Liver (tissue), 3 donors: ENCODE results near the gene CDH20.
A peak's percentile ranks its signal among the peaks of the same experiment; 100 is the strongest.

ENCODE experiments used
- FOXA1 ChIP-seq: IDR thresholded peaks from 2 replicates; pipeline ENCODE4 v1.6.1; 2016; ENCODE audit warnings: antibody characterized with exemption
- GABPA ChIP-seq, 2 donors: IDR thresholded peaks in 1 of 2; conservative IDR thresholded peaks in 1 of 2; 2 replicates each; pipeline ENCODE4 v1.6.1; 2016; ENCODE audit warnings: antibody characterized with exemption in 2 of 2, mild to moderate bottlenecking in 1 of 2, moderate library complexity in 1 of 2
- JUND ChIP-seq, 2 donors: IDR thresholded peaks; 2 replicates each; pipeline ENCODE4 v1.6.1; 2016; ENCODE audit warnings: antibody characterized with exemption in 2 of 2
- RAD21 ChIP-seq, 2 donors: IDR thresholded peaks; 2 replicates each; pipeline ENCODE4 v1.6.1; 2016; ENCODE audit warnings: antibody characterized with exemption in 2 of 2, mild to moderate bottlenecking in 2 of 2
- REST ChIP-seq: IDR thresholded peaks from 2 replicates; pipeline ENCODE4 v1.6.1; 2016; ENCODE audit warnings: antibody characterized with exemption, mild to moderate bottlenecking
- SP1 ChIP-seq: IDR thresholded peaks from 2 replicates; pipeline ENCODE4 v1.6.1; 2018; ENCODE audit warnings: antibody characterized with exemption, mild to moderate bottlenecking
- TAF1 ChIP-seq: conservative IDR thresholded peaks from 2 replicates; pipeline ENCODE4 v1.6.1; 2016; ENCODE audit warnings: antibody characterized with exemption, mild to moderate bottlenecking
- YY1 ChIP-seq: IDR thresholded peaks from 2 replicates; pipeline ENCODE4 v1.6.1; 2016; ENCODE audit warnings: antibody characterized with exemption, mild to moderate bottlenecking
- ZBTB33 ChIP-seq: IDR thresholded peaks from 2 replicates; pipeline ENCODE4 v1.6.1; 2016; ENCODE audit warnings: antibody characterized with exemption
- TF ChIP-seq, protein P1 (sequence below): fragments of 150-350 bp; IDR thresholded peaks from 2 replicates; pipeline ENCODE4 v1.5.1; 2017; ENCODE audit warnings: improper control_type of control experiment, low read depth, low read length; ENCODE audit not compliant: missing input control
- TF ChIP-seq, protein P2 (sequence below): IDR thresholded peaks from 2 replicates; pipeline ENCODE4 v1.6.1; 2016; ENCODE audit warnings: antibody characterized with exemption
- TF ChIP-seq, protein P3 (sequence below): IDR thresholded peaks from 2 replicates; pipeline ENCODE4 v1.6.1; 2016; ENCODE audit warnings: antibody characterized with exemption
- donor health status: healthy.
- donor health status: healthy.

GRCh38 chr18:61582202-61582710, 249.0 kb downstream of the CDH20 start:
- no peak for TF ChIP-seq JUND (IDR thresholded peaks at IDR 0.05)
- TF ChIP-seq, protein P1, sequence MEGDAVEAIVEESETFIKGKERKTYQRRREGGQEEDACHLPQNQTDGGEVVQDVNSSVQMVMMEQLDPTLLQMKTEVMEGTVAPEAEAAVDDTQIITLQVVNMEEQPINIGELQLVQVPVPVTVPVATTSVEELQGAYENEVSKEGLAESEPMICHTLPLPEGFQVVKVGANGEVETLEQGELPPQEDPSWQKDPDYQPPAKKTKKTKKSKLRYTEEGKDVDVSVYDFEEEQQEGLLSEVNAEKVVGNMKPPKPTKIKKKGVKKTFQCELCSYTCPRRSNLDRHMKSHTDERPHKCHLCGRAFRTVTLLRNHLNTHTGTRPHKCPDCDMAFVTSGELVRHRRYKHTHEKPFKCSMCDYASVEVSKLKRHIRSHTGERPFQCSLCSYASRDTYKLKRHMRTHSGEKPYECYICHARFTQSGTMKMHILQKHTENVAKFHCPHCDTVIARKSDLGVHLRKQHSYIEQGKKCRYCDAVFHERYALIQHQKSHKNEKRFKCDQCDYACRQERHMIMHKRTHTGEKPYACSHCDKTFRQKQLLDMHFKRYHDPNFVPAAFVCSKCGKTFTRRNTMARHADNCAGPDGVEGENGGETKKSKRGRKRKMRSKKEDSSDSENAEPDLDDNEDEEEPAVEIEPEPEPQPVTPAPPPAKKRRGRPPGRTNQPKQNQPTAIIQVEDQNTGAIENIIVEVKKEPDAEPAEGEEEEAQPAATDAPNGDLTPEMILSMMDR = no peak
- no peak for TF ChIP-seq TAF1
- no peak for TF ChIP-seq YY1
- TF ChIP-seq SP1 = no peak
- no peak for TF ChIP-seq REST
- peak; percentile 2 to 48 for TF ChIP-seq RAD21 (IDR thresholded peaks at IDR 0.05)
- TF ChIP-seq, protein P2, sequence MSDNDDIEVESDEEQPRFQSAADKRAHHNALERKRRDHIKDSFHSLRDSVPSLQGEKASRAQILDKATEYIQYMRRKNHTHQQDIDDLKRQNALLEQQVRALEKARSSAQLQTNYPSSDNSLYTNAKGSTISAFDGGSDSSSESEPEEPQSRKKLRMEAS = no peak
- TF ChIP-seq GABPA (IDR thresholded peaks at IDR 0.05 in 1 of 2, conservative IDR thresholded peaks at IDR 0.05 in 1 of 2) = no peak
- TF ChIP-seq, protein P3, sequence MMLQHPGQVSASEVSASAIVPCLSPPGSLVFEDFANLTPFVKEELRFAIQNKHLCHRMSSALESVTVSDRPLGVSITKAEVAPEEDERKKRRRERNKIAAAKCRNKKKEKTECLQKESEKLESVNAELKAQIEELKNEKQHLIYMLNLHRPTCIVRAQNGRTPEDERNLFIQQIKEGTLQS = no peak
- TF ChIP-seq FOXA1 = no peak
- no peak for TF ChIP-seq ZBTB33
